ENCODE measurements around the gene ICE2. TPM values are rescaled to one million over a fixed set of nuclear protein-coding genes. Genes with fewer than 3 reads are reported as not detected.
A peak's percentile ranks its signal among the peaks of the same experiment; 100 is the strongest.

ICE2 gene
- total and polyA plus RNA-seq, 5 donors from 2014 or later = 37.1 to 52.2 (median 48.3) TPM

DNA sequence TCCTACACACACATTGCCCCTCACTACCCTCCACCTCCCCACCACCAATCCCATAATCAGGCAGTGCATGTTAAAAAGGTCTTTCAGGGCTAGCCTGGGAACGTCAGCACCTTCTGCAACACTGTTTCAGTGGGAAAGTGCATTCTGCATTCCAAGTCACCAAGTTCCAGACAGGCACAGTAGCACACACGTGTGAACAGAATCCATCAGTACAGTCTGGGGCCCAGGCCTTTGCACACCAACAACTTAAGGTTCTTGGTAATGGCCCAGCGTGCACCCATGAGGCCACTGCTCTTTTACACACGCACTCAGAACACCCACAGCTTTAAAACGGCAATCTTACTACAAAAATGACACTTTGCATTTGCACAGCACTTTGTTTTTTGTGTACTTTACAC is 82.4 kb downstream of the ICE2 start:
- peak overlapping the region; percentile 89 for H3K4me3 ChIP-seq (ENCODE audit: low read depth, low read length)
- Mint-ChIP-seq H3K27me3 (no peaks in the 10 kb centered on the region), H3K27ac (peak overlapping the region; percentile 86 to 93 (median 87)), H3K36me3 (peaks cover 23% of the 10 kb centered on the region), H3K4me1 (peaks cover 24 to 68% (median 52%) of the 10 kb centered on the region in 4 donors), H3K9me3 (peaks cover 0 to 8% (median 0%) of the 10 kb centered on the region in 7 donors), H3K4me3 (peak overlapping the region; percentile 91 to 98 (median 94))
- ATAC-seq (ENCODE audit: low read depth in 2 of 2) = no peak
- no peaks in the 10 kb centered on the region for H3K27me3 ChIP-seq (ENCODE audit: control insufficient read depth, insufficient read depth, low read length)
- DNase-seq = peak in 1 of 3 donors; percentile 26
- H3K4me1 ChIP-seq (ENCODE audit: control insufficient read depth, insufficient read depth, low read length, poor library complexity, severe bottlenecking) = peaks cover 64% of the 10 kb centered on the region
- H3K27ac ChIP-seq (ENCODE audit: insufficient read depth, low read length, poor library complexity, severe bottlenecking) = peak overlapping the region; percentile 81
- peaks cover 11% of the 10 kb centered on the region for H3K36me3 ChIP-seq (ENCODE audit: control insufficient read depth, insufficient read depth, low read length)
- H3K9me3 ChIP-seq (ENCODE audit: control insufficient read depth in 2 of 2, low read length in 2 of 2) = no peaks in the 10 kb centered on the region

DNA sequence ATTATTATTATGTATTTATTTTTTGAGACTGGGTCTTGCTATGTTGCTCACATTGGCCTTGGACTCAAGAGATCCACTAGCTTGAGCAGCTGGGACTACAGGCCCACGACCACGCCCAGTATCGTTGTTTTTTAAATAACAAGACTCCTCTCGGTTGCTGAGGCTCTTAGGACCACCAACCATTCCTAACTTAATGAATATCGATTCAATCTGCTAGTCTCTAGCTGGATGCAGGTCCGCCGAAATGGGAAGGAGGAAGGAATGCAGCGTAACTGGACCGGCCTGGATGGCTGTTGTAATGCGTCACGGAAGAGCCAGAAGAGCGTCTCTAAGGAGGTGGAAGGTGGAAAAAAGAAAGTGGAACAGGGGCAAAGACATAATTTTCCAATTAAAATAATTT is 82.8 kb downstream of the ICE2 start:
- Histone ChIP-seq H3K9me3 (ENCODE audit: control insufficient read depth in 2 of 2, low read length in 2 of 2) (no peaks in the 10 kb centered on the region), H3K27me3 (ENCODE audit: control insufficient read depth, insufficient read depth, low read length) (no peaks in the 10 kb centered on the region), H3K36me3 (ENCODE audit: control insufficient read depth, insufficient read depth, low read length) (peaks cover 11% of the 10 kb centered on the region), H3K4me3 (ENCODE audit: low read depth, low read length) (peak overlapping the region; percentile 89), H3K4me1 (ENCODE audit: control insufficient read depth, insufficient read depth, low read length, poor library complexity, severe bottlenecking) (peaks cover 68% of the 10 kb centered on the region), H3K27ac (ENCODE audit: insufficient read depth, low read length, poor library complexity, severe bottlenecking) (peak overlapping the region; percentile 39)
- H3K36me3 Mint-ChIP-seq = peaks cover 24% of the 10 kb centered on the region
- H3K27me3 Mint-ChIP-seq = no peaks in the 10 kb centered on the region
- no peak for DNase-seq
- peaks cover 0 to 8% (median 0%) of the 10 kb centered on the region in 7 donors for H3K9me3 Mint-ChIP-seq
- H3K4me3 Mint-ChIP-seq = peak overlapping the region; percentile 91 to 98 (median 94)
- no peak for ATAC-seq (ENCODE audit: low read depth in 2 of 2)
- peaks cover 25 to 73% (median 55%) of the 10 kb centered on the region in 4 donors for H3K4me1 Mint-ChIP-seq
- H3K27ac Mint-ChIP-seq = peak overlapping the region in 2 of 3 donors; percentile 86 to 93

- H3K27ac ChIP-seq (ENCODE audit: insufficient read depth, low read length, poor library complexity, severe bottlenecking) = peak overlapping the region; percentile 39
- no peaks in the 10 kb centered on the region for H3K27me3 Mint-ChIP-seq
- H3K36me3 Mint-ChIP-seq = peaks cover 24% of the 10 kb centered on the region
- peaks cover 0 to 8% (median 0%) of the 10 kb centered on the region in 7 donors for H3K9me3 Mint-ChIP-seq
- peak overlapping the region; percentile 89 for H3K4me3 ChIP-seq (ENCODE audit: low read depth, low read length)
- H3K27me3 ChIP-seq (ENCODE audit: control insufficient read depth, insufficient read depth, low read length) = no peaks in the 10 kb centered on the region
- H3K27ac Mint-ChIP-seq = peak overlapping the region in 1 of 3 donors; percentile 37
- peaks cover 75% of the 10 kb centered on the region for H3K4me1 ChIP-seq (ENCODE audit: control insufficient read depth, insufficient read depth, low read length, poor library complexity, severe bottlenecking)
- peaks cover 11% of the 10 kb centered on the region for H3K36me3 ChIP-seq (ENCODE audit: control insufficient read depth, insufficient read depth, low read length)
- DNase-seq = no peak
- H3K4me3 Mint-ChIP-seq = peak overlapping the region; percentile 91 to 98 (median 94)
- H3K4me1 Mint-ChIP-seq = peaks cover 28 to 79% (median 60%) of the 10 kb centered on the region in 4 donors
- no peak for ATAC-seq (ENCODE audit: low read depth in 2 of 2)
- no peaks in the 10 kb centered on the region for H3K9me3 ChIP-seq (ENCODE audit: control insufficient read depth in 2 of 2, low read length in 2 of 2)
Observed at GRCh38 chr15:60395276-60396011, 83.5 kb downstream of the ICE2 start.

- Histone ChIP-seq H3K9me3 (ENCODE audit: control insufficient read depth in 2 of 2, low read length in 2 of 2) (no peaks in the 10 kb centered on the region), H3K4me3 (ENCODE audit: low read depth, low read length) (no peak overlapping the region), H3K36me3 (ENCODE audit: control insufficient read depth, insufficient read depth, low read length) (peaks cover 11% of the 10 kb centered on the region), H3K27me3 (ENCODE audit: control insufficient read depth, insufficient read depth, low read length) (no peaks in the 10 kb centered on the region), H3K4me1 (ENCODE audit: control insufficient read depth, insufficient read depth, low read length, poor library complexity, severe bottlenecking) (peaks cover 82% of the 10 kb centered on the region), H3K27ac (ENCODE audit: insufficient read depth, low read length, poor library complexity, severe bottlenecking) (no peak overlapping the region)
- peaks cover 28 to 85% (median 67%) of the 10 kb centered on the region in 4 donors for H3K4me1 Mint-ChIP-seq
- ATAC-seq (ENCODE audit: low read depth in 2 of 2) (no peak), DNase-seq (no peak)
- peak overlapping the region in 2 of 3 donors; percentile 27 for H3K27ac Mint-ChIP-seq
- peaks cover 24% of the 10 kb centered on the region for H3K36me3 Mint-ChIP-seq
- H3K9me3 Mint-ChIP-seq = peaks cover 0 to 8% (median 0%) of the 10 kb centered on the region in 7 donors
- H3K27me3 Mint-ChIP-seq = no peaks in the 10 kb centered on the region
- peak overlapping the region; percentile 27 to 79 (median 50) for H3K4me3 Mint-ChIP-seq
Observed at GRCh38 chr15:60394689-60395097, 84.2 kb downstream of the ICE2 start.

DNA sequence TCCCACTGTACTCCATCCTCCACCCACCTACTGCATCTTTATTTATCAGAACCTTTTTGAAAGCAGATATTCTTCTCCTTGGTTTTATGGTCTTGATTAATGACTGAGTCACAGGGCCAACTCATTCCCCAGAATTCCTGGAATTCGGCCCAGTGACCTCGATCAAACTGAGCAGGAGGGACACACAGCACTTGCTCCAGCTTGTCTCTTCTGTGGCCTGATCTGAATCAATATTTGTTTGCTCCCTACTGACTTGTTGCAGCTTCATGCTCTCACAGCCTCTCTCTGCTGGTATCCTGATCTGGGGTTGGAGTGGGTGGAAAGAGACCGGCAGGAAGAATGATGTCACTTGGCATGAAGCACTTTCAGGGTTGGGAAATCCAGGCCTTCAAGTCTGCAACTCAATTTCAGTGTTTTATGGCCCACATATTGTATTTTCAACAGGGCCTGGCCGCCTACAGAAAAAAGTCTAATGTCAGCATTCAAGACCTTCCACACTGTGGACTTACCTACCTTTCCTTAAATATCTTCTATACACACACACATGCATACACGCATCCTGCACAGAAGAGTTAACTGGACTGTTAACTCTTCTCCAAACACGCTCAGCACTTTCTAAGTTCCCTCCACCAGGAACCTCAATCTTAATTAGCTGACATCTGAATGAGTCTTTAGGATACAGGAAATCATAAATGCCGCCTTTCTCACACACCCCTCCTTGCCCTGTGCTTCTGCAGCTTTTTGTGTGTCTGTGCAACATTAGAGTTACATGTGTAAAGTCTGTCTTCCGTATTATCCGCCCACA is 85.8 kb downstream of the ICE2 start:
- peak overlapping the region; percentile 67 for H3K27ac ChIP-seq (ENCODE audit: insufficient read depth, low read length, poor library complexity, severe bottlenecking)

DNA sequence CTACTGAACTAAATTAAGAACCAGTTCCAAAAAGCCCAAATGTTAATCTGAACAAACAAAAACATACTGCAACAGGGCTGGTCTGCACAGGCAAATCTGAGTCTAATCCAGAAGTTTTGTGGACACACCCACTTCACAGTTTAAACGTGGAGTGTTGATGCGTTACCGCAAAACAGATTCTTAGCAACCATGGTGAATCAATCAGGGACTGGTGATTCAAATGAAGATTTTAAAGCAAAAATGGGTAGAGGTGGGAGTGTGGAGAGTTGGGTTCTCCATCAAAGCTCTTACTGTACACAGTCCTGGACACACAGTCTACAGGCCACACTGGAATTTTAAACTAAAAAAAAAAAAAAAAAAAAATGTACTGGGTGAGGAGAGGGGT is 86.3 kb downstream of the ICE2 start:
- no peaks in the 10 kb centered on the region for H3K9me3 Mint-ChIP-seq
- DNase-seq (peak; percentile 11 to 44 (median 41)), ATAC-seq (ENCODE audit: low read depth in 2 of 2) (peak in 1 of 2 donors; percentile 36)
- H3K4me1 ChIP-seq (ENCODE audit: control insufficient read depth, insufficient read depth, low read length, poor library complexity, severe bottlenecking) = peaks cover 92% of the 10 kb centered on the region
- H3K9me3 ChIP-seq (ENCODE audit: control insufficient read depth in 2 of 2, low read length in 2 of 2) = no peaks in the 10 kb centered on the region
- peak overlapping the region in 2 of 3 donors; percentile 7 to 47 for H3K27ac Mint-ChIP-seq
- H3K27me3 Mint-ChIP-seq = no peaks in the 10 kb centered on the region
- H3K4me3 Mint-ChIP-seq = peak overlapping the region; percentile 10 to 55 (median 36)
- H3K4me1 Mint-ChIP-seq = peaks cover 22 to 88% (median 72%) of the 10 kb centered on the region in 4 donors
- H3K4me3 ChIP-seq (ENCODE audit: low read depth, low read length) = peak overlapping the region; percentile 22
- H3K27me3 ChIP-seq (ENCODE audit: control insufficient read depth, insufficient read depth, low read length) = no peaks in the 10 kb centered on the region
- peaks cover 11% of the 10 kb centered on the region for H3K36me3 ChIP-seq (ENCODE audit: control insufficient read depth, insufficient read depth, low read length)
- peaks cover 24% of the 10 kb centered on the region for H3K36me3 Mint-ChIP-seq
- peak overlapping the region; percentile 67 for H3K27ac ChIP-seq (ENCODE audit: insufficient read depth, low read length, poor library complexity, severe bottlenecking)

More for the DNA sequence above, 85.8 kb downstream of the ICE2 start:
- no peaks in the 10 kb centered on the region for H3K9me3 Mint-ChIP-seq
- peak overlapping the region; percentile 3 to 71 (median 7) for H3K27ac Mint-ChIP-seq
- peak overlapping the region in 3 of 4 donors; percentile 27 to 70 (median 60) for H3K4me3 Mint-ChIP-seq
- no peaks in the 10 kb centered on the region for H3K27me3 ChIP-seq (ENCODE audit: control insufficient read depth, insufficient read depth, low read length)
- peaks cover 22 to 86% (median 70%) of the 10 kb centered on the region in 4 donors for H3K4me1 Mint-ChIP-seq
- no peak for ATAC-seq (ENCODE audit: low read depth in 2 of 2)
- no peak for DNase-seq
- peak overlapping the region; percentile 53 for H3K4me3 ChIP-seq (ENCODE audit: low read depth, low read length)
- H3K27me3 Mint-ChIP-seq = no peaks in the 10 kb centered on the region
- peaks cover 94% of the 10 kb centered on the region for H3K4me1 ChIP-seq (ENCODE audit: control insufficient read depth, insufficient read depth, low read length, poor library complexity, severe bottlenecking)
- H3K9me3 ChIP-seq (ENCODE audit: control insufficient read depth in 2 of 2, low read length in 2 of 2) = no peaks in the 10 kb centered on the region
- H3K36me3 ChIP-seq (ENCODE audit: control insufficient read depth, insufficient read depth, low read length) = peaks cover 11% of the 10 kb centered on the region
- H3K36me3 Mint-ChIP-seq = peaks cover 24% of the 10 kb centered on the region

GRCh38 chr15:60391722-60392315 is 87.1 kb downstream of the ICE2 start:
- Mint-ChIP-seq H3K4me1 (peaks cover 22 to 91% (median 77%) of the 10 kb centered on the region in 4 donors), H3K36me3 (peaks cover 24% of the 10 kb centered on the region), H3K9me3 (no peaks in the 10 kb centered on the region), H3K27me3 (no peaks in the 10 kb centered on the region), H3K27ac (peak overlapping the region; percentile 22 to 68 (median 48)), H3K4me3 (peak overlapping the region in 3 of 4 donors; percentile 46 to 69 (median 61))
- Histone ChIP-seq H3K27ac (ENCODE audit: insufficient read depth, low read length, poor library complexity, severe bottlenecking) (peak overlapping the region; percentile 67), H3K36me3 (ENCODE audit: control insufficient read depth, insufficient read depth, low read length) (peaks cover 11% of the 10 kb centered on the region), H3K4me3 (ENCODE audit: low read depth, low read length) (peak overlapping the region; percentile 22), H3K9me3 (ENCODE audit: control insufficient read depth in 2 of 2, low read length in 2 of 2) (no peaks in the 10 kb centered on the region), H3K27me3 (ENCODE audit: control insufficient read depth, insufficient read depth, low read length) (no peaks in the 10 kb centered on the region), H3K4me1 (ENCODE audit: control insufficient read depth, insufficient read depth, low read length, poor library complexity, severe bottlenecking) (peaks cover 84% of the 10 kb centered on the region)
- ATAC-seq (ENCODE audit: low read depth in 2 of 2) = no peak
- no peak for DNase-seq
